Mesothelial cell of epicardium (in vitro differentiated cells): ENCODE results near the gene PHKB. TPM values are rescaled to one million over a fixed set of nuclear protein-coding genes. Genes with fewer than 3 reads are reported as not detected.

ENCODE experiments used
- DNase-seq, 2 experiments: peaks; one replicate each; pipeline ENCODE4 v3.0.0; 2021; ENCODE audit warnings: low spot score in 2 of 2; ENCODE audit not compliant: unreplicated experiment in 2 of 2
- H3K27ac Mint-ChIP-seq: 2 replicates; pipeline ENCODE4 v1.8.0; 2021; ENCODE audit warnings: mixed read lengths
- H3K27me3 Mint-ChIP-seq: 2 replicates; pipeline ENCODE4 v1.8.0; 2021; ENCODE audit warnings: low read depth, mixed read lengths
- H3K36me3 Mint-ChIP-seq: 2 replicates; pipeline ENCODE4 v1.8.0; 2021; ENCODE audit warnings: mixed read lengths
- H3K4me1 Mint-ChIP-seq: 2 replicates; pipeline ENCODE4 v1.8.0; 2021; ENCODE audit warnings: mixed read lengths
- H3K4me3 Mint-ChIP-seq: 2 replicates; pipeline ENCODE4 v1.8.0; 2021; ENCODE audit warnings: mild to moderate bottlenecking, moderate library complexity, mixed read lengths
- H3K9me3 Mint-ChIP-seq: 2 replicates; pipeline ENCODE4 v1.8.0; 2021; ENCODE audit warnings: mixed read lengths
- CTCF ChIP-seq: fragments of 200-600 bp; sonication (generic); IDR thresholded peaks from one replicate; pipeline ENCODE4 v1.5.0; 2021; ENCODE audit warnings: antibody characterized with exemption; ENCODE audit not compliant: unreplicated experiment
- total RNA-seq: library from RNA; stranded (reverse); gene quantifications from 3 replicates; pipeline ENCODE4 v1.2.1, GENCODE V29; 2021

Gene PHKB
- total RNA-seq, 1 donor from 2014 or later = 68.1 TPM

- H3K9me3 Mint-ChIP-seq = no peaks in the 10 kb centered on the region
- H3K27me3 Mint-ChIP-seq = no peaks in the 10 kb centered on the region
- H3K36me3 Mint-ChIP-seq = peaks cover 35% of the 10 kb centered on the region
- no peak for TF ChIP-seq CTCF
- H3K4me1 Mint-ChIP-seq = peaks cover 6% of the 10 kb centered on the region
- H3K4me3 Mint-ChIP-seq = no peak overlapping the region
- no peak overlapping the region for H3K27ac Mint-ChIP-seq
- DNase-seq = no peak
Measured at GRCh38 chr16:47504599-47504998, 43.5 kb downstream of the PHKB start.

- Mint-ChIP-seq H3K4me1 (peaks cover 6% of the 10 kb centered on the region), H3K27ac (no peak overlapping the region), H3K4me3 (no peak overlapping the region), H3K9me3 (no peaks in the 10 kb centered on the region), H3K36me3 (peaks cover 34% of the 10 kb centered on the region), H3K27me3 (no peaks in the 10 kb centered on the region)
- no peak for TF ChIP-seq CTCF
- DNase-seq = no peak
Measured at GRCh38 chr16:47506800-47507199, 45.7 kb downstream of the PHKB start.

- H3K27ac Mint-ChIP-seq = no peak overlapping the region
- TF ChIP-seq CTCF = no peak
- H3K27me3 Mint-ChIP-seq = no peaks in the 10 kb centered on the region
- H3K4me3 Mint-ChIP-seq = no peak overlapping the region
- DNase-seq = no peak
- H3K9me3 Mint-ChIP-seq = no peaks in the 10 kb centered on the region
- peaks cover 40% of the 10 kb centered on the region for H3K36me3 Mint-ChIP-seq
- peaks cover 6% of the 10 kb centered on the region for H3K4me1 Mint-ChIP-seq
Measured at GRCh38 chr16:47507701-47508100, 46.6 kb downstream of the PHKB start.

GRCh38 chr16:47511882-47512281, 50.8 kb downstream of the PHKB start:
- H3K9me3 Mint-ChIP-seq = no peaks in the 10 kb centered on the region
- no peaks in the 10 kb centered on the region for H3K27me3 Mint-ChIP-seq
- H3K4me1 Mint-ChIP-seq = peaks cover 6% of the 10 kb centered on the region
- TF ChIP-seq CTCF = no peak
- no peak overlapping the region for H3K27ac Mint-ChIP-seq
- peaks cover 19% of the 10 kb centered on the region for H3K36me3 Mint-ChIP-seq
- DNase-seq = no peak
- no peak overlapping the region for H3K4me3 Mint-ChIP-seq

- DNase-seq = no peak
- H3K27ac Mint-ChIP-seq = no peak overlapping the region
- peaks cover 23% of the 10 kb centered on the region for H3K9me3 Mint-ChIP-seq
- no peak for TF ChIP-seq CTCF
- no peaks in the 10 kb centered on the region for H3K27me3 Mint-ChIP-seq
- peaks cover 29% of the 10 kb centered on the region for H3K36me3 Mint-ChIP-seq
- H3K4me1 Mint-ChIP-seq = no peaks in the 10 kb centered on the region
- H3K4me3 Mint-ChIP-seq = no peak overlapping the region
Measured at GRCh38 chr16:47519037-47519436, 57.9 kb downstream of the PHKB start.

- TF ChIP-seq CTCF = no peak
- no peak for DNase-seq
- Mint-ChIP-seq H3K4me3 (no peak overlapping the region), H3K27me3 (no peaks in the 10 kb centered on the region), H3K4me1 (no peaks in the 10 kb centered on the region), H3K27ac (no peak overlapping the region), H3K36me3 (peaks cover 30% of the 10 kb centered on the region), H3K9me3 (peaks cover 23% of the 10 kb centered on the region)
Measured at GRCh38 chr16:47519546-47519945, 58.4 kb downstream of the PHKB start.
